Liver (tissue), 9 donors: ENCODE measurements around the gene LYZL1. TPM values are rescaled to one million over a fixed set of nuclear protein-coding genes. Genes with fewer than 3 reads are reported as not detected.
A peak's percentile ranks its signal among the peaks of the same experiment; 100 is the strongest.

Source experiments
- DNase-seq: peaks from one replicate; pipeline ENCODE4 v3.0.0-alpha.2; 2017; ENCODE audit warnings: low spot score
- H3K27ac ChIP-seq, 2 donors: one replicate each; pipeline ENCODE4 v1.7.0; 2013; ENCODE audit warnings: inconsistent platforms in 2 of 2, low read length in 2 of 2, control low read depth in 1 of 2, low read depth in 1 of 2, mild to moderate bottlenecking in 1 of 2
- H3K27me3 ChIP-seq, 4 donors: one replicate each; pipeline versions ENCODE4 v1.6.1 to v1.7.0; 2013; ENCODE audit warnings: low read length in 3 of 4, inconsistent platforms in 1 of 4, mild to moderate bottlenecking in 1 of 4, moderate library complexity in 1 of 4; ENCODE audit not compliant: control insufficient read depth in 4 of 4, insufficient read depth in 4 of 4
- H3K36me3 ChIP-seq, 4 donors: one replicate each; pipeline versions ENCODE4 v1.6.1 to v1.7.0; 2013; ENCODE audit warnings: low read length in 3 of 4, mild to moderate bottlenecking in 3 of 4, low read depth in 1 of 4, moderate library complexity in 1 of 4; ENCODE audit not compliant: control insufficient read depth in 4 of 4, insufficient read depth in 3 of 4
- H3K4me1 ChIP-seq, 4 donors: one replicate each; pipeline versions ENCODE4 v1.6.1 to v1.7.0; 2013; ENCODE audit warnings: low read length in 3 of 4, mild to moderate bottlenecking in 3 of 4, moderate library complexity in 1 of 4; ENCODE audit not compliant: control insufficient read depth in 4 of 4, insufficient read depth in 4 of 4
- H3K4me3 ChIP-seq, 3 donors: one replicate each; pipeline versions ENCODE4 v1.6.1 to v1.7.0; 2013; ENCODE audit warnings: low read length in 3 of 3, control low read depth in 1 of 3, low read depth in 1 of 3, mild to moderate bottlenecking in 1 of 3
- H3K9ac ChIP-seq, 2 donors: one replicate each; pipeline ENCODE4 v1.7.0; 2013; ENCODE audit warnings: low read length in 2 of 2, mild to moderate bottlenecking in 2 of 2, moderate library complexity in 2 of 2, control low read depth in 1 of 2, low read depth in 1 of 2
- H3K9me3 ChIP-seq, 4 donors: one replicate each; pipeline versions ENCODE4 v1.6.1 to v1.7.0; 2013; ENCODE audit warnings: low read length in 3 of 4; ENCODE audit not compliant: control insufficient read depth in 4 of 4
- ATF3 ChIP-seq: IDR thresholded peaks from 2 replicates; pipeline ENCODE4 v1.6.1; 2016; ENCODE audit warnings: antibody characterized with exemption
- CTCF ChIP-seq: fragments of 150-350 bp; IDR thresholded peaks from 2 replicates; pipeline ENCODE4 v1.5.1; 2017; ENCODE audit warnings: improper control_type of control experiment, low read depth, low read length; ENCODE audit not compliant: missing input control
- EGR1 ChIP-seq, 2 donors: IDR thresholded peaks; 2 replicates each; pipeline ENCODE4 v1.6.1; 2016 to 2018; ENCODE audit warnings: antibody characterized with exemption in 2 of 2, low read depth in 2 of 2
- FOXA1 ChIP-seq: IDR thresholded peaks from 2 replicates; pipeline ENCODE4 v1.6.1; 2016; ENCODE audit warnings: antibody characterized with exemption
- FOXA2 ChIP-seq: IDR thresholded peaks from 2 replicates; pipeline ENCODE4 v1.6.1; 2016; ENCODE audit warnings: antibody characterized with exemption
- HNF4G ChIP-seq: IDR thresholded peaks from 2 replicates; pipeline ENCODE4 v1.6.1; 2016; ENCODE audit warnings: antibody characterized with exemption
- JUND ChIP-seq, 2 donors: IDR thresholded peaks; 2 replicates each; pipeline ENCODE4 v1.6.1; 2016; ENCODE audit warnings: antibody characterized with exemption in 2 of 2
- MAX ChIP-seq: IDR thresholded peaks from 2 replicates; pipeline ENCODE4 v1.6.1; 2016; ENCODE audit warnings: antibody characterized with exemption
- NR2F2 ChIP-seq: IDR thresholded peaks from 2 replicates; pipeline ENCODE4 v1.6.1; 2016; ENCODE audit warnings: antibody characterized with exemption
- RAD21 ChIP-seq, 2 donors: IDR thresholded peaks; 2 replicates each; pipeline ENCODE4 v1.6.1; 2016; ENCODE audit warnings: antibody characterized with exemption in 2 of 2, mild to moderate bottlenecking in 2 of 2
- RXRA ChIP-seq, 2 donors: IDR thresholded peaks; 2 replicates each; pipeline ENCODE4 v1.6.1; 2017 to 2018; ENCODE audit warnings: antibody characterized with exemption in 2 of 2, mild to moderate bottlenecking in 1 of 2
- SP1 ChIP-seq: IDR thresholded peaks from 2 replicates; pipeline ENCODE4 v1.6.1; 2018; ENCODE audit warnings: antibody characterized with exemption, mild to moderate bottlenecking
- TAF1 ChIP-seq: conservative IDR thresholded peaks from 2 replicates; pipeline ENCODE4 v1.6.1; 2016; ENCODE audit warnings: antibody characterized with exemption, mild to moderate bottlenecking
- YY1 ChIP-seq: IDR thresholded peaks from 2 replicates; pipeline ENCODE4 v1.6.1; 2016; ENCODE audit warnings: antibody characterized with exemption, mild to moderate bottlenecking
- ZBTB33 ChIP-seq: IDR thresholded peaks from 2 replicates; pipeline ENCODE4 v1.6.1; 2016; ENCODE audit warnings: antibody characterized with exemption
- WGBS: extraction: QIAGEN DNeasy Blood & Tissue Kit; methylation state at CpG from one replicate; pipeline ENCODE4 v1.1.7; 2013; 5-methylcytosine and 5-hydroxymethylcytosine counted together
- polyA plus RNA-seq, 2 donors: library from polyadenylated mRNA; stranded (reverse) in 1 of 2; unstranded in 1 of 2; fragments of 200-250 nt in 1 of 2; fragments of >200 nt in 1 of 2; fragmentation: Nextera tagmentation in 1 of 2; extraction: Ambion mirVana in 1 of 2; gene quantifications; one replicate each; pipeline versions ENCODE4 v1.2.1 to v1.2.3, GENCODE V29; 2013 to 2015
- total RNA-seq, 2 donors: library from RNA; depleted of rRNA; stranded (reverse); fragments of >200 nt; gene quantifications; one replicate each; pipeline ENCODE4 v1.2.3, GENCODE V29; 2014
- donor health status: healthy.
- donor health status: healthy.
- donor health status: healthy.
- donor health status: healthy.
- donor health status: healthy.

LYZL1 gene
- total and polyA plus RNA-seq, 4 donors, result not detected

GRCh38 chr10:29280488-29280840 is 8.4 kb upstream of the LYZL1 start:
- Histone ChIP-seq H3K4me3 (peak overlapping the region in 1 of 3 donors; percentile 27), H3K27ac (no peak overlapping the region), H3K9me3 (no peaks in the 10 kb centered on the region), H3K36me3 (no peaks in the 10 kb centered on the region), H3K9ac (peak overlapping the region in 1 of 2 donors; percentile 12), H3K4me1 (peaks cover 0 to 6% (median 1%) of the 10 kb centered on the region in 4 donors), H3K27me3 (no peaks in the 10 kb centered on the region)
- no peak for TF ChIP-seq SP1
- TF ChIP-seq MAX, result no peak
- no peak for TF ChIP-seq CTCF
- TF ChIP-seq ZBTB33, result no peak
- TF ChIP-seq HNF4G, result no peak
- TF ChIP-seq EGR1 (IDR thresholded peaks at IDR 0.05; ENCODE audit: low read depth in 2 of 2), result no peak
- TF ChIP-seq NR2F2, result no peak
- no peak for TF ChIP-seq RAD21 (IDR thresholded peaks at IDR 0.05)
- TF ChIP-seq YY1, result no peak
- TF ChIP-seq RXRA (IDR thresholded peaks at IDR 0.05), result no peak
- 61% methylated on average over 3 of the region's 3 CpGs for WGBS
- no peak for DNase-seq

GRCh38 chr10:29285624-29286051 is 3.2 kb upstream of the LYZL1 start:
- Histone ChIP-seq H3K9ac (no peak overlapping the region), H3K4me3 (no peak overlapping the region), H3K36me3 (no peaks in the 10 kb centered on the region), H3K4me1 (no peaks in the 10 kb centered on the region), H3K27me3 (no peaks in the 10 kb centered on the region), H3K9me3 (no peaks in the 10 kb centered on the region), H3K27ac (no peak overlapping the region)
- no peak for TF ChIP-seq CTCF
- no peak for TF ChIP-seq RAD21 (IDR thresholded peaks at IDR 0.05)
- TF ChIP-seq FOXA1, result no peak
- TF ChIP-seq FOXA2, result no peak
- no peak for TF ChIP-seq ATF3
- no peak for TF ChIP-seq TAF1
- TF ChIP-seq JUND (IDR thresholded peaks at IDR 0.05), result no peak
- TF ChIP-seq NR2F2, result no peak
- no peak for DNase-seq
- 80% methylated on average over 4 of the region's 4 CpGs for whole genome bisulfite sequencing
